IMR-90 (cell line): ENCODE measurements around the gene DAPK1. TPM values are rescaled to one million over a fixed set of nuclear protein-coding genes. Genes with fewer than 3 reads are reported as not detected.

Experiments used
- ATAC-seq: fragments of 200-7000 bp; cut with Tn5 transposase; 2 replicates; pipeline ENCODE4 v1.9.1; 2020; ENCODE audit warnings: low read depth, mild to moderate bottlenecking, moderate library complexity
- BruUV-seq: library from RNA; stranded (reverse); fragments of 400-500 nt; replicated peaks from 2 replicates; lab custom pipeline; 2021; lab: Mats Ljungman, UMichigan
- CTCF ChIA-PET: fragments of 300-600 bp; formaldehyde crosslinking; extraction: SDS; loops from one replicate; lab custom pipeline; 2021; ENCODE audit warnings: antibody characterized with exemption; lab: Yijun Ruan, JAX
- POLR2A ChIA-PET: fragments of 300-600 bp; sonication (Branson Sonifier 250); formaldehyde crosslinking; loops from one replicate; lab custom pipeline; 2022; ENCODE audit warnings: antibody characterized with exemption; ENCODE audit not compliant: unreplicated experiment; lab: Charles Lee
- DNase-seq: peaks from one replicate; pipeline ENCODE4 v3.0.0; 2013
- H2AFZ ChIP-seq: replicated peaks from 2 replicates; pipeline ENCODE3; 2013; ENCODE audit warnings: low read length, mild to moderate bottlenecking; ENCODE audit not compliant: poor library complexity
- H2AK5ac ChIP-seq: 2 replicates; pipeline ENCODE4 v1.6.1; 2013; ENCODE audit warnings: low read depth, low read length, inconsistent platforms
- H2AK9ac ChIP-seq: replicated peaks from 2 replicates; pipeline ENCODE3; 2013; ENCODE audit warnings: mild to moderate bottlenecking, low read depth, low read length, moderate library complexity; ENCODE audit not compliant: poor library complexity
- H2BK120ac ChIP-seq: 2 replicates; pipeline ENCODE4 v1.6.1; 2013; ENCODE audit warnings: low read depth, low read length, inconsistent platforms
- H2BK15ac ChIP-seq: 3 replicates; pipeline ENCODE4 v1.6.1; 2013; ENCODE audit warnings: low read depth, low read length, inconsistent platforms
- H2BK20ac ChIP-seq: 2 replicates; pipeline ENCODE4 v1.6.1; 2013; ENCODE audit warnings: low read depth, mild to moderate bottlenecking, inconsistent platforms, low read length, moderate library complexity
- H2BK5ac ChIP-seq: 2 replicates; pipeline ENCODE4 v1.6.1; 2013; ENCODE audit warnings: mild to moderate bottlenecking, low read depth, low read length, inconsistent platforms; ENCODE audit not compliant: poor library complexity, severe bottlenecking
- H3K14ac ChIP-seq: replicated peaks from 2 replicates; pipeline ENCODE4 v1.6.1; 2013; ENCODE audit warnings: low read depth, low read length, inconsistent platforms
- H3K18ac ChIP-seq: 2 replicates; pipeline ENCODE4 v1.6.1; 2013; ENCODE audit warnings: low read depth, low read length, control low read depth
- H3K23ac ChIP-seq: 2 replicates; pipeline ENCODE4 v1.6.1; 2013; ENCODE audit warnings: low read depth, low read length, inconsistent platforms
- H3K27ac ChIP-seq: 2 replicates; pipeline ENCODE4 v1.5.1; 2013; ENCODE audit warnings: mild to moderate bottlenecking, control low read depth, low read length; ENCODE audit not compliant: insufficient read depth
- H3K27me3 ChIP-seq: 2 replicates; pipeline ENCODE4 v1.6.1; 2013; ENCODE audit warnings: low read length; ENCODE audit not compliant: control insufficient read depth, insufficient read depth
- H3K36me3 ChIP-seq: 2 replicates; pipeline ENCODE4 v1.6.1; 2013; ENCODE audit warnings: low read length, mixed read lengths; ENCODE audit not compliant: control insufficient read depth, insufficient read depth
- H3K4ac ChIP-seq: 2 replicates; pipeline ENCODE4 v1.6.1; 2013; ENCODE audit warnings: low read depth, low read length, inconsistent platforms
- H3K4me1 ChIP-seq: 2 replicates; pipeline ENCODE4 v1.6.1; 2013; ENCODE audit warnings: low read length, mixed read lengths; ENCODE audit not compliant: control insufficient read depth, insufficient read depth
- H3K4me2 ChIP-seq: 2 replicates; pipeline ENCODE4 v1.6.1; 2013; ENCODE audit warnings: low read depth, mild to moderate bottlenecking, control low read depth, low read length, moderate library complexity
- H3K4me3 ChIP-seq: 2 replicates; pipeline ENCODE4 v1.5.1; 2013; ENCODE audit warnings: low read depth, mild to moderate bottlenecking, control low read depth, low read length, moderate library complexity; ENCODE audit not compliant: insufficient read depth
- H3K56ac ChIP-seq: 2 replicates; pipeline ENCODE4 v1.6.1; 2013; ENCODE audit warnings: low read length, inconsistent platforms; ENCODE audit not compliant: insufficient read depth; ENCODE audit errors: extremely low read depth
- H3K79me1 ChIP-seq, 2 experiments: 2 replicates each; pipeline ENCODE4 v1.6.1; 2013; ENCODE audit warnings: low read length in 2 of 2, inconsistent platforms in 1 of 2, low read depth in 1 of 2
- H3K9ac ChIP-seq: 2 replicates; pipeline ENCODE4 v1.6.1; 2013; ENCODE audit warnings: low read depth, low read length, control low read depth
- H3K9me1 ChIP-seq: 2 replicates; pipeline ENCODE4 v1.6.1; 2013; ENCODE audit warnings: low read length, inconsistent platforms; ENCODE audit not compliant: insufficient read depth
- H3K9me3 ChIP-seq: 2 replicates; pipeline ENCODE4 v1.6.1; 2013; ENCODE audit warnings: low read length; ENCODE audit not compliant: control insufficient read depth, insufficient read depth
- H4K20me1 ChIP-seq: 2 replicates; pipeline ENCODE4 v1.6.1; 2013; ENCODE audit warnings: low read length, inconsistent platforms; ENCODE audit not compliant: insufficient read depth
- H4K5ac ChIP-seq: 2 replicates; pipeline ENCODE4 v1.6.1; 2013; ENCODE audit warnings: mild to moderate bottlenecking, low read depth, low read length, control low read depth
- H4K8ac ChIP-seq, 2 experiments: 2 replicates each; pipeline ENCODE4 v1.6.1; 2013; ENCODE audit warnings: low read depth in 2 of 2, low read length in 2 of 2, control low read depth in 1 of 2, inconsistent platforms in 1 of 2
- H4K91ac ChIP-seq: 2 replicates; pipeline ENCODE4 v1.6.1; 2013; ENCODE audit warnings: low read depth, low read length, inconsistent platforms; ENCODE audit not compliant: insufficient read depth
- MAZ ChIP-seq: IDR thresholded peaks from 2 replicates; pipeline ENCODE4 v1.6.1; 2012; ENCODE audit warnings: low read depth, mild to moderate bottlenecking, low read length, improper control_type of control experiment, moderate library complexity, borderline replicate concordance
- NFE2L2 ChIP-seq: fragments of 150-350 bp; IDR thresholded peaks from 2 replicates; pipeline ENCODE4 v1.6.1; 2016; ENCODE audit warnings: low read depth, mild to moderate bottlenecking, low read length
- WGBS, 2 experiments: methylation state at CpG; one replicate each; pipeline versions ENCODE4 v1.1.5 to v1.1.7; 2013; ENCODE audit warnings: missing lambda C conversion rate in 2 of 2; ENCODE audit not compliant: insufficient read length in 1 of 2; ENCODE audit errors: extremely low coverage in 2 of 2; 5-methylcytosine and 5-hydroxymethylcytosine counted together
- dilution Hi-C: fragments of 300-500 bp; cut with HindIII; formaldehyde crosslinking; loops from one replicate; pipeline ENCODE4 v1.14.3; 2018; ENCODE audit warnings: low sequenced_read_pairs; ENCODE audit not compliant: unreplicated experiment
- in situ Hi-C: fragments of 300-500 bp; cut with MboI; formaldehyde crosslinking; loops from 3 replicates; pipeline ENCODE4 v1.14.3; 2019; ENCODE audit warnings: low sequenced_read_pairs, inconsistent platforms, mixed read lengths
- intact Hi-C: fragments of 100-400 bp; cut with micrococcal nuclease; formaldehyde crosslinking; loops from 2 replicates; pipeline ENCODE4 v1.10.0; 2022
- polyA plus RNA-seq, 3 experiments: library from polyadenylated mRNA; depleted of rRNA; stranded (reverse); fragments of >200 nt; gene quantifications; 2 replicates each; pipeline ENCODE4 v1.2.3, GENCODE V29; 2012; ENCODE audit warnings: low replicate concordance in 1 of 3
- total RNA-seq: library from RNA; depleted of rRNA; stranded (reverse); fragments of >200 nt; gene quantifications from 2 replicates; pipeline ENCODE4 v1.2.3, GENCODE V29; 2012

The DAPK1 gene
- total and polyA plus RNA-seq, 2 of the 4 experiments (the other 2 are of a cell fraction) = under 0.01 to 0.03 TPM

DNA sequence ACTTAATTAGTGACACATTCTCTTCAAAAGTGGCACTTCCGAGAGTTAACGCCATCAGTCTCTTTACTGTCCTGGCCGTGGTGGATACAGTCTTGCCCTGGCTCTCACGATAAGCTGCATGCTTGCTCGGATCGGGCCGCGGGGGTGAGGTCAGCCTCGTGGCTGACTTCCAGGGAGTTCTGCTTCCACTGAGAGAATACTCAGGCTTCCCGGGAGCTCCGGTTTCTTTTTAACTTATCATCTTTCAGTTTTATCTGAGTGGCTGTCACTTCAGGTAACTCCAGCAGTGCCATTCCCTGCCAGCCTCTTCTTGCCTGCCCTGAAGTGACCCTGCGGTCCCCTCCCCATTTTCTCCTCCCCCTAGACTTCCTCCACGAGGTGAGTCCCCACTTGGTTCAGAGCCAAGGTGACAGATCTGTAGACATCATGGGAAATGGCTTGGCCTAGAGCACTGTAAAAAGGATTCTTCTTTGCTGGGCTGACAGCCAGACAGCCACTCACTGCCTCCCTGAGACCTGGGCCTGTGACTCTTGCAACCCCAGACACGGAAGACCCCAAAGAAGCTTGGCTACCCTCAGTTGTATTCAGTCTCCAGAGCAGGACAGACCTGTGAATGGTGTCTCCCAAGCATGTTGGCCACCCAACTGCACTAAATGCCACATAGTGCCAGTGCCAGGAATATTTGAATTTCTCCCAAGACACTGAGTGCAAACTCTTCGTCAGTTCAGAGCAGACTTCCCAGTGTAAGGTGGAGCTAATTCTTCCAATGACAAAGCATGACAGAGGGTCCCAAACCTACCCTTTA is 95.1 kb downstream of the DAPK1 start:
- Histone ChIP-seq H3K9me3 (no peaks in the 10 kb centered on the region), H3K4me3 (no peak overlapping the region), H4K91ac (peak overlapping the region; percentile 14; the same call in 1 of the 2 replicates), H3K9me1 (0 out of 2 replicates have a peak, but pooled peaks cover 4% of the 10 kb centered on the region), H3K4ac (no peak overlapping the region; the same call in 1 of the 2 replicates), H2AK9ac (peak overlapping the region; percentile 59), H3K23ac (no peak overlapping the region), H2AFZ (peak overlapping the region; percentile 69), H3K9ac (no peak overlapping the region), H3K36me3 (no peaks in the 10 kb centered on the region), H4K5ac (no peak overlapping the region), H2BK15ac (no peak overlapping the region), H2BK5ac (no peak overlapping the region), H3K56ac (no peak overlapping the region), H2BK120ac (0 out of 2 replicates have a peak overlapping the region, but pooled peaks have one; percentile 5), H3K27ac (peak overlapping the region; percentile 13; the same call in 1 of the 2 replicates), H3K27me3 (no peaks in the 10 kb centered on the region; the same call in 1 of the 2 replicates), H2AK5ac (no peak overlapping the region), H3K4me2 (peak overlapping the region; percentile 43; the same call in 1 of the 2 replicates), H3K79me1 (no peaks in the 10 kb centered on the region), H4K8ac (no peak overlapping the region; a peak in 1 of 4 replicates), H3K18ac (no peak overlapping the region), H2BK20ac (no peak overlapping the region), H4K20me1 (no peaks in the 10 kb centered on the region), H3K4me1 (peaks cover 4% of the 10 kb centered on the region; the same call in 1 of the 2 replicates), H3K14ac (no peak overlapping the region)
- dilution Hi-C loops (no loop called here), in situ Hi-C loops (no loop called here), intact Hi-C loops (no loop called here)
- TF ChIP-seq MAZ (peak; percentile 24; the same call in 1 of the 2 replicates), NFE2L2 (no peak)
- ChIA-PET CTCF (no interaction called here), POLR2A (no interaction called here)
- DNase-seq (peak; percentile 69), ATAC-seq (peak; percentile 90)
- WGBS, 2 experiments = 0% methylated on average over 5 of the region's 15 CpGs; no CpG with 5 or more reads in 1 of the 2 experiments
- BruUV-seq = no TSS peak
